K562 (cell line): ENCODE data around the gene CPT1A. TPM values are rescaled to one million over a fixed set of nuclear protein-coding genes. Genes with fewer than 3 reads are reported as not detected.
A peak's percentile ranks its signal among the peaks of the same experiment; 100 is the strongest.

Experiments used
- AFF1 ChIP-seq, 2 experiments: fragments of 450-650 bp; IDR thresholded peaks; 2 replicates each; pipeline ENCODE4 v1.6.1; 2018; ENCODE audit warnings: mild to moderate bottlenecking in 2 of 2, low read depth in 1 of 2; ENCODE audit not compliant: partially characterized antibody in 2 of 2
- CHCHD3 ChIP-seq: fragments of 250-450 bp; sonication (Bioruptor Pico); IDR thresholded peaks from 2 replicates; pipeline ENCODE4 v2.1.2; 2022; ENCODE audit warnings: mild to moderate bottlenecking
- CREM ChIP-seq: IDR thresholded peaks from 2 replicates; pipeline ENCODE4 v1.6.1; 2014; ENCODE audit warnings: antibody characterized with exemption, low read depth
- DACH1 ChIP-seq: fragments of 450-650 bp; IDR thresholded peaks from 2 replicates; pipeline ENCODE4 v1.6.1; 2018; ENCODE audit not compliant: partially characterized antibody
- E2F5 ChIP-seq: sonication (generic); formaldehyde crosslinking; IDR thresholded peaks from 2 replicates; pipeline ENCODE4 v1.8.0; 2022; ENCODE audit warnings: mild to moderate bottlenecking, missing genetic modification reagents
- FOXO4 ChIP-seq: fragments of 450-650 bp; formaldehyde crosslinking; IDR thresholded peaks from 2 replicates; pipeline ENCODE4 v1.4.0; 2020; ENCODE audit warnings: mild to moderate bottlenecking, moderate library complexity
- GTF2F1 ChIP-seq: IDR thresholded peaks from 2 replicates; pipeline ENCODE4 v1.6.1; 2011; ENCODE audit warnings: low read depth, low read length, improper control_type of control experiment
- HDAC2 ChIP-seq: fragments of 450-650 bp; IDR thresholded peaks from 2 replicates; pipeline ENCODE4 v1.6.1; 2016; ENCODE audit warnings: mild to moderate bottlenecking
- KAT2B ChIP-seq: IDR thresholded peaks from one replicate; pipeline ENCODE4 v1.6.1; 2012; ENCODE audit warnings: low read depth, mild to moderate bottlenecking, control low read depth, inconsistent platforms, low read length, moderate library complexity
- POLR3G ChIP-seq: IDR thresholded peaks from 2 replicates; pipeline ENCODE4 v1.6.1; 2011; ENCODE audit not compliant: insufficient read length, insufficient replicate concordance; ENCODE audit errors: extremely low read depth
- RBBP5 ChIP-seq: fragments of 200-600 bp; sonication (generic); IDR thresholded peaks from 2 replicates; pipeline ENCODE4 v1.6.1; 2012; ENCODE audit warnings: borderline replicate concordance, mild to moderate bottlenecking, low read length, control low read depth, inconsistent platforms; ENCODE audit not compliant: insufficient read depth, poor library complexity, severe bottlenecking
- SMARCA4 ChIP-seq: fragments of 450-650 bp; IDR thresholded peaks from 2 replicates; pipeline ENCODE4 v1.6.1; 2016
- TGIF2 ChIP-seq: sonication (generic); formaldehyde crosslinking; IDR thresholded peaks from 2 replicates; pipeline ENCODE4 v1.8.1; 2022; ENCODE audit warnings: mild to moderate bottlenecking, missing genetic modification reagents, moderate library complexity
- UBTF ChIP-seq, 2 experiments: IDR thresholded peaks; 2 replicates each; pipeline ENCODE4 v1.6.1; 2012; ENCODE audit warnings: improper control_type of control experiment in 2 of 2, low read depth in 2 of 2, low read length in 2 of 2, borderline replicate concordance in 1 of 2
- ZNF512 ChIP-seq: IDR thresholded peaks from 2 replicates; pipeline ENCODE4 v1.6.1; 2016; ENCODE audit warnings: missing genetic modification characterization, missing compliant biosample characterization
- ZNF644 ChIP-seq: fragments of 200-800 bp; sonication (Bioruptor generic); IDR thresholded peaks from 2 replicates; pipeline ENCODE4 v1.6.1; 2016; ENCODE audit warnings: low read depth, missing genetic modification characterization, missing compliant biosample characterization
- polyA plus RNA-seq, 8 experiments: library from polyadenylated mRNA; depleted of rRNA in 4 of 8; stranded (reverse) in 5 of 8; unstranded in 3 of 8; fragments of >200 nt; fragmentation: Nextera tagmentation in 2 of 8; fragmentation: Illumina TruSeq in 1 of 8; extraction: Ambion mirVana in 2 of 8; extraction: Trizol in 1 of 8; gene quantifications; 2 replicates each; pipeline versions ENCODE4 v1.2.1 to v1.2.3, GENCODE V29; 2011 to 2014; ENCODE audit warnings: inconsistent platforms in 1 of 8, missing spikeins in 1 of 8
- total RNA-seq, 7 experiments: library from RNA; depleted of rRNA in 6 of 7; stranded (reverse); fragments of >200 nt in 6 of 7; fragmentation: Illumina TruSeq in 2 of 7; extraction: Trizol in 2 of 7; gene quantifications; 2 replicates each; pipeline versions ENCODE4 v1.2.1 to v1.2.3, GENCODE V29; 2011 to 2021; ENCODE audit warnings: low replicate concordance in 1 of 7

CPT1A gene
- total and polyA plus RNA-seq, 9 of the 15 experiments (the other 6 are each of a cell fraction or from before 2014, with no cell fraction given) = 2.6 to 29.1 (median 12.3) TPM

GRCh38 chr11:68839054-68839865 is 2.5 kb downstream of the CPT1A start (continued):
- TF ChIP-seq FOXO4 (CRISPR knock-in tag) (no peak), POLR3G (no peak), ZNF644 (tag) (no peak), DACH1 (peak; percentile 44), KAT2B (no peak), TGIF2 (no peak), CREM (peak; percentile 39; the same call in 1 of the 2 replicates), E2F5 (CRISPR knock-in tag) (no peak), AFF1 (IDR thresholded peaks at IDR 0.05; ENCODE audit: low read depth in 1 of 2, partially characterized antibody in 2 of 2) (peak in 1 of 2 experiments; percentile 23), CHCHD3 (no peak), SMARCA4 (no peak), ZNF512 (tag) (no peak), UBTF (IDR thresholded peaks at IDR 0.05; ENCODE audit: borderline replicate concordance in 1 of 2, low read depth in 2 of 2, low read length in 2 of 2) (0 out of 4 replicates have a peak, but pooled peaks have one; percentile 19 to 53), RBBP5 (peak; percentile 79), GTF2F1 (no peak), HDAC2 (peak; percentile 53; the same call in 1 of the 2 replicates)
